Fibroblast of skin of left quadriceps (primary cell): ENCODE measurements around the gene TPRG1L.

Source experiments
- DNase-seq, 2 experiments: peaks; one replicate each; pipeline ENCODE4 v3.0.0-alpha.2; 2013; ENCODE audit warnings: low read depth in 2 of 2

TPRG1L gene

GRCh38 chr1:3663999-3664699, 39.3 kb downstream of the TPRG1L start:
- no peak for DNase-seq

GRCh38 chr1:3664700-3665375, 40.0 kb downstream of the TPRG1L start:
- DNase-seq = no peak

- DNase-seq = no peak
Observed at GRCh38 chr1:3668148-3668547, 43.3 kb downstream of the TPRG1L start.

- no peak for DNase-seq
Observed at GRCh38 chr1:3668585-3669300, 43.9 kb downstream of the TPRG1L start.

- no peak for DNase-seq
Observed at GRCh38 chr1:3669421-3669821, 44.6 kb downstream of the TPRG1L start.

GRCh38 chr1:3669971-3670431, 45.2 kb downstream of the TPRG1L start:
- no peak for DNase-seq

- DNase-seq = no peak
Observed at GRCh38 chr1:3670823-3671265, 46.0 kb downstream of the TPRG1L start.

GRCh38 chr1:3671371-3672180, 46.8 kb downstream of the TPRG1L start:
- no peak for DNase-seq

GRCh38 chr1:3672231-3672970, 47.6 kb downstream of the TPRG1L start:
- no peak for DNase-seq

- DNase-seq = no peak
Observed at GRCh38 chr1:3672971-3673361, 48.2 kb downstream of the TPRG1L start.

GRCh38 chr1:3673381-3674099, 48.7 kb downstream of the TPRG1L start:
- no peak for DNase-seq

- no peak for DNase-seq
Observed at GRCh38 chr1:3674100-3675094, 49.6 kb downstream of the TPRG1L start.

GRCh38 chr1:3675436-3675835, 50.6 kb downstream of the TPRG1L start:
- no peak for DNase-seq

GRCh38 chr1:3676581-3677470, 52.0 kb downstream of the TPRG1L start:
- no peak for DNase-seq

GRCh38 chr1:3677484-3677883, 52.7 kb downstream of the TPRG1L start:
- no peak for DNase-seq

GRCh38 chr1:3678361-3679097, 53.7 kb downstream of the TPRG1L start:
- no peak for DNase-seq

GRCh38 chr1:3679098-3679555, 54.3 kb downstream of the TPRG1L start:
- no peak for DNase-seq
